Measurements from ENCODE around the gene SIGLEC8.
"Not testable (repeated sequence)": the region's sequence is repeated elsewhere in the genome, so short reads cannot be mapped to it uniquely, and the experiment has no call there.

SIGLEC8 gene

GRCh38 chr19:51457351-51458013 lies 772 bp downstream of the SIGLEC8 start:
- DNase-seq (ENCODE audit: insufficient read length, low spot score) = no peak
- no peak for FAIRE-seq
- TF ChIP-seq CTCF (IDR thresholded peaks at IDR 0.05; ENCODE audit: insufficient read depth, missing control alignments) = no peak

- no peak for FAIRE-seq
- no peak for DNase-seq (ENCODE audit: insufficient read length, low spot score)
- TF ChIP-seq CTCF (IDR thresholded peaks at IDR 0.05; ENCODE audit: insufficient read depth, missing control alignments) = no peak
These were observed 1.5 kb downstream of the SIGLEC8 start for GRCh38 chr19:51456541-51457290.

- TF ChIP-seq CTCF (IDR thresholded peaks at IDR 0.05; ENCODE audit: insufficient read depth, missing control alignments) = no peak
- DNase-seq (ENCODE audit: insufficient read length, low spot score) (no peak), FAIRE-seq (no peak)
These were observed 7.4 kb downstream of the SIGLEC8 start for GRCh38 chr19:51450730-51451307.

- FAIRE-seq = no peak
- TF ChIP-seq CTCF (IDR thresholded peaks at IDR 0.05; ENCODE audit: insufficient read depth, missing control alignments) = no peak
- no peak for DNase-seq (ENCODE audit: insufficient read length, low spot score)
These were observed 9.7 kb downstream of the SIGLEC8 start for GRCh38 chr19:51448411-51449016.

GRCh38 chr19:51448011-51448410 lies 10.2 kb downstream of the SIGLEC8 start:
- no peak for TF ChIP-seq CTCF (IDR thresholded peaks at IDR 0.05; ENCODE audit: insufficient read depth, missing control alignments)
- FAIRE-seq (no peak), DNase-seq (ENCODE audit: insufficient read length, low spot score) (no peak)

- not testable (repeated sequence) for DNase-seq (ENCODE audit: insufficient read length, low spot score); FAIRE-seq
These were observed 10.7 kb downstream of the SIGLEC8 start for GRCh38 chr19:51447510-51447909.

Data from D721Med (cell line).